NK-92 (cell line): ENCODE data around the gene ZNF547.
"Not testable (repeated sequence)": the region's sequence is repeated elsewhere in the genome, so short reads cannot be mapped to it uniquely, and the experiment has no call there.

ENCODE experiments used
- DNase-seq: peaks from one replicate; lab custom pipeline; 2025; ENCODE audit not compliant: unreplicated experiment; lab: John Stamatoyannopoulos, UW

ZNF547 gene

DNA sequence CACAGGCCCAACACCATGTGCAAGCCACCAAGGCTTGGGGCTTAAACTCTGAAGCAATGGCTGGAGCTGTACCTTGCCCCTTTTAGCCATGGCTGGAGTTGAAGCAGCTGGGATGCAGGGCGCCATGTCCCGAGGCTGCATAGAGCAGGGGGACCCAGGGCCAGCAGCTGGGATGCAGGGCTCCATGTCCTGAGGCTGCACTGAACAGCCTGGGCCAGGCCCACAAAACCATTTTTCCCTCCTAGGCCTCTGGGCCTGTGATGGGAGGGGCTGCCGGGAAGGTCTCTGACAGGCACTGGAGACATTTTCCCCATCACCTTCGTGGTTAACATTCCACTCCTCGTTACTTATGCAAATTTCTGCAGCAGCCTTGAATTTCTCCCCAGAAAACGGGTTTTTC lies 10.8 kb downstream of the ZNF547 start:
- DNase-seq: no peak

DNA sequence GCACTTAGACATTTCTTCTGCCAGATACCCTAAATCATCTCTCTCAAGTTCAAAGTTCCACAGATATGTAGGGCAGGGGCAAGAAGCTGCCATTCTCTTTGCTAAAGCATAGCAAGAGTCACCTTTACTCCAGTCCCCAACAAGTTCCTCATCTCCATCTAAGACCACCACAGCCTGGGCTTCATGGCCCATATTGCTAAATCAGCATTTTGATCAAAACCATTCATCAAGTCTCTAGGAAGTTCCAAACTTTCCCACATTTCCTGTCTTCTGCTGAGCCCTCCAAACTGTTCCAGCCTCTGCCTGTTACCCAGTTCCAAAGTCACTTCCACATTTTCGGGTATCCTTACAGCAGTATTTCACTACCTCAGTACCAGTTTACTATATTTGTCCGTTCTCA lies 11.3 kb downstream of the ZNF547 start:
- not testable (repeated sequence) for DNase-seq

DNA sequence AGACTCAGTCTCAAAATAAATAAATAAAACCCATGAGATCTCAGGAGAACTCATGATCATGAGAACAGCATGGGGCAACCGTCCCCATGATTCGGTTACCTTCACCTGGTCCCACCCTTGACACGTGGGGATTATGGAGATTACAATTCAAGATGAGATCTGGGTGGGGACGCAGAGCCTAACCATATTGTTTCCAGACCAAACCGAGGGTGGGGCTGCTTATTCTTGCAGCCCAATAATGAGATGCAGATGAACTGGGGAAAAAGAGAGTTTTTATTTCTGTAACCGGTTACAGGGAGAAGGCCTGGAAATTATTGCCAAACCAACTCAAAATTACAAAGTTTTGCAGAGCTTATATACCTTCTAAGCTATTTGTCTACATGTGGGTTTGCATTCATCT lies 12.8 kb downstream of the ZNF547 start:
- no peak for DNase-seq

DNA sequence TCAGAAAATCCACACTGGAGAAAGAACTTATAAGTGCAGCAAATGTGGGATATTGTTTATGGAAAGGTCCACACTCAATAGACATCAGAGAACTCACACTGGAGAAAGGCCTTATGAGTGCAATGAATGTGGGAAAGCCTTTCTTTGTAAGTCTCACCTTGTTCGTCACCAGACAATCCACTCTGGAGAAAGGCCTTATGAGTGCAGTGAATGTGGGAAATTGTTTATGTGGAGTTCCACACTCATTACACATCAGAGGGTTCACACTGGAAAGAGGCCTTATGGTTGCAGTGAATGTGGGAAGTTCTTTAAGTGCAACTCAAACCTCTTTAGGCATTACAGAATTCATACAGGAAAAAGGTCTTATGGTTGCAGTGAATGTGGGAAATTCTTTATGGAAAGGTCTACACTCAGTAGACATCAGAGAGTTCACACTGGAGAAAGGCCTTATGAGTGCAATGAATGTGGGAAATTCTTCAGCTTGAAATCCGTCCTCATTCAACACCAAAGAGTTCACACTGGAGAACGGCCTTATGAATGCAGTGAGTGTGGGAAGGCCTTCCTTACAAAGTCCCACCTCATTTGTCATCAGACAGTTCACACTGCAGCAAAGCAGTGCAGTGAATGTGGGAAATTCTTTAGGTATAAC lies 14.3 kb downstream of the ZNF547 start:
- no peak for DNase-seq

DNA sequence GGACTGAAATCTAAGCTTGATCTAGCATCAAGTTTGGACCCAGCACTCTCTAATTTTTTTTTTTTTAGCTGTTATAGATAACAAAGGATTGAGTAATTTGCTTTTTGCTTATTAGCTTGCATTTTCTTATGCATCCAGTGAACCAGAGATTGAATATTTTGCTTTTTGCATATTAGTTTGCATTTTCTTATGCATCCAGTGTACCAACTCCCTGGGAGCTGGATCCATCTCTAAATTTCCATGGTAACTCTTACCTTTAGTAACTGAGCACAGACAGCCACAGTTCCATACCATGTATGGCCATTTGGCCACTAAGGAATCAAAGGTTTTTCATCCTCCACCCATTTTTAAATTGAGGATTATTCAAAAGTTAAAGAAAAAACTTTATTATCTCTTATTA lies 17.6 kb downstream of the ZNF547 start:
- no peak for DNase-seq

DNA sequence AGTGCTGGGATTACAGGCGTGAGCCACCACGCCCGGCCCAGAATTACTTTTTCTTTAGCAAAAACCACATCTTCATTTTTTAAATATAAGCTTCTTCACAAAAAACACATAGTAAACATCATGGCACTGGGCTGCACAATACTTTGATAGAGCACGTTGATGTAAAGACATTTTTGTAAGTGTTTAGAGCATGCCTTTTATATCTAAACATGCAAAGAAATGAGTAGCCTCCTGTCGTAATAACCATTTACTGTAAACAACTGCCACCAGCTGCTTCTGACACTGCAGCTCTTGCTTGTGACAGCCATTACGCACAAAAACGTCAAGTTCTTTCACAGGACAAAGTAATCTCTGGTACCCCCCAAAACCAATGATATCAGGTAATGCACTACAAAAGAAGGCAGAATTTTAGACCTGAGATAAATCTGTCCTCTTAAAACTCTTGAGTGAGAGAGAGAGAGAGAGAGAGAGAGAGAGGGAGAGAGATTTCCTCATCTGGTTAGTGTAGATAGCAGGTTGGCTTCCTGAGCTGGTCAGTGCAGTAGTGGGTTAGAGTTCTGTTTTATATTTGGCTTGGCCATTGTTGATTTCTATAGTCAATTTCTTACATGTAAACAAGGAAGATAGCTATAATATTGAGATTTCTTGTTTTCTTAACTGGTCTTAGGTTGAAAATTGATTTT lies 19.6 kb downstream of the ZNF547 start:
- DNase-seq: no peak

DNA sequence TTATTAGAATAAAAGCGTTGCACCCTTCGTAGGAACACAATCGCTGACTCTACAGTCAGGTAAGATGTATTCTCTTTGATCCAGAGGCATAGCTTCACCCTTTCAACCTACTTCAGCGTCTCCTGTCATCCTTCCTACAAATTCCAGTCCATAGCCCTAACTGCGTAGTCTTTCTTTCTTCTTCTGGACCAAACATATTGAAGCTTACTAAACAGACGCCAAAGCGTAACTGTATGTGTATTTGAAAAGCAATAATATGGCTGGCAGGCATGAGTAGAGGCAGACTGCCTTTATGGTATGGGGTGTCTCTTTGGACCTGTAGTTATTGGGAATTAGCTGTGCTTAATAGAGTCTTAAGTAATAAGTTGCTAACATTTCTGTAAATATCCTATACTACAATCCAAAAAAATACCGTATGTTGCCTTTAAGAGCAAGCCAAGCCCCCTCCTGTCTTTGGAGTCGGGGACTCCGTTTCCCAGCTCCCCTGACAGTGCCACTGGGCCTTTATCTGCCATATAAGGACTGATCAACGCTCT lies 25.9 kb downstream of the ZNF547 start:
- DNase-seq: no peak

DNA sequence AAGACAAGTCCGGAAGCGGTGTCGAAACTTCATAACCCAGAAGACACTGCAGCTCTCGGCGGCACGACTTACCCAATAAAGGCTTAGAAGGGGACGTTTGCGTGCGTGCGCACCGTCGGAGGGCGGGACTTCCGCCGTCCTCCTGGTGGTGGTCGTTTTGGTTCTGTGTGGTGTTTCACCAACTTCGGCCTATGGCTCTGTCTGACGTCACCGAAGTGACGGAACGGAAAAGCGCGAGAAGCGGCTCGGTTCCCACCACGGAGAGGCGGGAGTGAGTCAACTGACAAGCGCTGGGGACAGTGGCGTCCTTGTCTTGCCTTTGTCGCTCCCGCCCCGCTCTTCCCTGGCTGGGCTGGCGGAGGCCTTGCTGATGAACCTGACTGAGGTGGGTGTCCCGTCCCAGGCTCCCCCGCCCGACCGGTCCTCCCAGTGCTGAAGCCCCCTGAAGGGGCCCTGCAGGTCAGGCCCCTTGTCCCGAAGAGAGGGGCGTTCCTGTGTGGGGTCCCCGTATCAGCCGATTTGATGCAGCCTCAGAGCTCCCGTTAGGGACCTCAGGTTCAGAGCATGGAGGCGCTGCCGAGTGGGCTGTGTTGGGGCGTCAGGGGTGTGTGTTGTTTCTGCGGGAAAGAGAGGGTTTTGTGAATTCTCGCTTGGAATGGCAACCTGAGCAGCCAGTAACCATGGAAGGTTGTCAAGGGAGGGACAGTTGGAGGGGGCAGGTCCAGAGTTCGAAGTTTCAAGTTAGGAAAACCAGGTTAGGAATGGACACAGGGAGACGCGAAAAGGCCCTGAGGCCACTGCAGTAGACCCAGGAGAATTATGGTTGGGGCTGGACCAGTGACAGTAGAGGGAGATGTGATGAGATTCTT lies 26.6 kb downstream of the ZNF547 start, which contains the start of gene ZNF548:
Gene ZNF548 (plus strand): TSS at position 125 of the 869 bp plus-strand sequence. CDS start 246 bp downstream, at position 371.
- DNase-seq: peak; percentile 91

DNA sequence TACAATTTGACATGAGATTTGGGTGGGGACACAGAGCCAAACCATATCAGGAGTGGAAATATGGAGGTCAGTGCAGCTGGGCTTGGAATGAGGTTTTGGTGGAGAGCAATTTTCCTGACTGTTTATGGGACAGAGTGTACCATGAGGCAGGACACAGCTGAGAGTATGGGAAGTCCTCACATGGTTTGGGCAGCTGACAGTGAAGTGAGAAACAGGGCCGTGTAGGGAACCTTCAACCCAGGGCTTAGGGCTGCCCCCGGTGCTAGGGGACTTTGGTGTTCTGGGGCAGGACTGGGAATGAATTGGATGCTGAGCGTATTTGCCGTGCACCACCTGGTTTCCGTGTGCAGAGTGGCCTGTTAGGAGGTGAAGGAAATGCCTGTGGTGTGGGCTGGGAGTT lies 32.4 kb downstream of the ZNF547 start:
- DNase-seq: no peak

DNA sequence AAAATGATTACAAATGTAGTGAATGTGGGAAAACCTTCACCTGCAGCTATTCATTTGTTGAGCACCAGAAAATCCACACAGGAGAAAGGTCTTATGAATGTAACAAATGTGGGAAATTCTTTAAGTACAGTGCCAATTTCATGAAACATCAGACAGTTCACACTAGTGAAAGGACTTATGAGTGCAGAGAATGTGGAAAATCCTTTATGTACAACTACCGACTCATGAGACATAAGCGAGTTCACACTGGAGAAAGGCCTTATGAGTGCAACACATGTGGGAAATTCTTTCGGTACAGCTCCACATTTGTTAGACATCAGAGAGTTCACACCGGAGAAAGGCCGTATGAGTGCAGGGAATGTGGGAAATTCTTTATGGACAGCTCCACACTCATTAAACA lies 35.5 kb downstream of the ZNF547 start:
- DNase-seq: no peak

DNA sequence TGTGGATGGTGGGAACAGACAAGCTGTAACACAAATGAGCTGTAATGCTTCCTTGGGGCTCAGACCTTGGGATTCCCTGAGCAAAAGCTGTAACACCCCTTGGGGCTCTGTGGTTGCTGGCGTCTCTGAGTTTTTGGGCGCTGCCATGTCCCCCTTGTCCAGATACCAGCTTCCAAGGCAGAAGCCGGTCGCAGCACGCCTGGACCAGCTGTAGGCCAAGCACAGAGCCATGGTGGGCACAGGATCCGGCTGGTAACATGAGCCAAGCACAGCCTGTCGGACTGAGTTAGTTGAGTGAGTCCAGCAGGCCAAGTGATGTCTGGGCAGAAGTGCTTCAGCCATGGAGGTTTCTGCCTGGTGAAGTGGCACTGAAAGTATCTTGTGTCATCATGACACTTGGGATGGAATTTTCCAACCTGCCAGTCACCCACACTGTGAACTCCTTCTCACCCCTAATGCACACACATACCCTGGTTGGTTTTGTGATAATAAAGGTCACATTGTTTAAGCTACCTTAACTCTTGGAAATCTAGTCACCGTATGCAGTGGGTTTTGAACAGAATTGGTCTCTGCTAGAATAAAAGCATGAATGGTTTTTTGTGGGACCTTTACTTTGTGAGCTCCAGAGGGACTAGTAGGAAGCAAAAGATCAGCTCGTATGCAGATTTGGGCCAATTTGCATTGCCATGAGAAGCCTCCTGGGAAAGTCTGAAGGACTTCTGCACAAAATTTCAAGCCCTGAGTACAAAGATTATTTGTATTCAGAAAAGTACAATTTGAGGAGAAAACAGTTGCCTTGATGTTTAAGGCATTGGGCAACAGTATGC lies 40.6 kb downstream of the ZNF547 start:
- DNase-seq: no peak

DNA sequence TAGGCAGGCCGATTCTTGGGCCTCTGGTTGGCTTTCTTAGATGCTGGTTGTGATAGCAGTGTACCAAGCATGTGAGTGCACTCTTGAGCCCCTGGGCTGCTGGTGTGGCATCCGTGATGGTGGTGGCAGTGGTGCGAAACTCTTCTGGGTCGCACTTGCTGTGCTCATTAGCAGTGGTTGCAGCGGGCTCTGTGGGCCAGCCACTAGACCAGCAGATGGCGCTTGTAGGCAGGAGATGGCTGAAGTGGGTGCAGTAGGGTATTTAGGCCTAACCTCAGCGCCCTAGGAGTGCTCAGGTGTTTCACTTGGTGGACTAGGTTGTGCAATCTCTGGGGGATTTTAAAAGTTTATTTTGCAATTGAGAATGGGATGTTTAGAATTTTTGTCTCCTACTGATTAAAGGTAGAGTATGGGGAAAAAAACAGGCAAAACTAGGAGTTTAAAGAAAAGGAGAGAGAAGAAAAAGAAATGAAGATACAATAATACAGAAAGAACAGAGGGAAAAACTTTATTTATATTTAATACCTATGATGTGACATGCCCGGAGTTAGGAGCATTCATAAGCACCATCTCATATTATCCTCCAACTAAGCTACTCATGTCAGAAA lies 43.3 kb downstream of the ZNF547 start:
- DNase-seq: no peak

DNA sequence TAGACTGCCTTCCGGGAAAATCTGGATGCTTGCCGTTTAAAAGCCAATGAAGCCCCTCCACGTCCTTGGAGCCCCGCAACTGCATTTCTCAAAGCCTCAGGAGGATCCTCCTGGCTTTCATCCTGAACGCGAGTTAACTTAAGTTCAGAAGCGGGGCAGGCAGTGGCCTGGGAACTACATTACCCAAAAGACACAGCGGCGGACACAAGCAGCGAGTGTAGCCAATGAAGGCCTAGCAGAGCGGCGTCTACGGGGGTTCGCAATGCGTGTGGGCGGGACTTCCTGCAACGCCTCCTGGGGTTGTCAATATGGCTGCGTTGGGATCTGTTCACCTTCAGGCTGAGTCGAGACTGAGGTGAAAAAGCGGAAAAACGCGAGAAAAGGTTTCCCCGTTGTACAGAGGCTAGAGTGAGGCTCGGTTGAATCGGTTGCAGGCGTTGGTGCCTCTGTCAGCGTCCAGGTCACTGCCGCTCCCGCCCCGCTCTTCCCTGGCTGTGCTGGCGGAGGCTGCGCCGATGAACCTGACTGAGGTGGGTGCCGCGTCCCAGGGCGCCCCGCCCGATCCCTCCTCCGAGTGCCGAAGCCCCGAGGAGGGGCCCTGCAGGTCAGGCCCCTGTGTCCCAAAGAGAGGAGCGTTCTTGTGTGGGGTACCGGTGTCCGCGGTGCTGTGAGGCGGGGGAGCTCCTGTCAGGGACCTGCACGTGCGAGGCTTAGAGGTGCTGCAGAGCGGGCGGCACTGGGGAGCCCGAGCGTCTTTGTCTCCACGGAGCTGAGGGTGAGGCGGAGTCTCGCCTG lies 47.7 kb downstream of the ZNF547 start, which contains the start of gene ZNF17:
Gene ZNF17 (plus strand): TSS at position 285 of the 795 bp plus-strand sequence. CDS start 2,455 bp downstream, outside the sequence.
- DNase-seq: peak; percentile 49

DNA sequence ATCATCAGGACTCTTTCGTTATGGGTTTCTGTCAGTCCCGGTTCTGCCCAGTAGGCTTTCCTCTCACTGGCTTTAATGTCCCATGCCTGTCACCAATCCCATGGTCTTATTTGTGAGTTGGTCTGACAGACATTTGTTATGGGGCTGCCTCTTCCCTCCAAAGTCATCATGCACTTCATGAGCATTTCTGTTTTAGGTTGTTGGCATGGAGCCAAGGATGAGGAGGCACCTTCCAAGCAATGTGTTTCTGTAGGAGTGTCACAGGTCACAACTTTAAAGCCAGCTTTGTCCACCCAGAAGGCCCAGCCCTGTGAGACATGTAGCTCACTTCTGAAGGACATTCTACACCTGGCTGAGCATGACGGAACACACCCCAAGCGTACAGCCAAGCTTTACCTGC lies 56.1 kb downstream of the ZNF547 start:
- DNase-seq: no peak

DNA sequence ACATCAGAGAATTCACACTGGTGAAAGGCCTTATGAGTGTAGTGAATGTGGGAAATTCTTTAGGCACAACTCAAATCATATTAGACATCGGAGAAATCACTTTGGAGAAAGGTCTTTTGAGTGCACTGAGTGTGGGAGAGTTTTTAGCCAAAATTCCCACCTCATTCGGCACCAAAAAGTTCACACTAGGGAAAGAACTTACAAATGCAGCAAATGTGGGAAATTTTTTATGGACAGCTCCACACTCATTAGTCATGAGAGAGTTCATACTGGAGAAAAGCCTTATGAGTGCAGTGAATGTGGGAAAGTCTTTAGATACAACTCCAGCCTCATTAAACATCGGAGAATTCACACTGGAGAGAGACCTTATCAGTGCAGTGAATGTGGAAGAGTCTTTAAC lies 57.7 kb downstream of the ZNF547 start:
- no peak for DNase-seq
